Loucy (cell line): ENCODE data around the gene STT3B.

Source experiments
- CTCF ChIP-seq: fragments of 200-600 bp; sonication (generic); conservative IDR thresholded peaks from 2 replicates; pipeline ENCODE4 v1.5.1; 2014; ENCODE audit warnings: mild to moderate bottlenecking, antibody characterized with exemption, low read length
- EZH2phosphoT487 ChIP-seq: fragments of 200-600 bp; IDR thresholded peaks from 2 replicates; pipeline ENCODE4 v1.6.1; 2018; ENCODE audit warnings: antibody characterized with exemption, mild to moderate bottlenecking, moderate library complexity, borderline replicate concordance

- TF ChIP-seq CTCF (no peak), EZH2phosphoT487 (no peak)
These were observed 1.8 kb upstream of the STT3B start for GRCh38 chr3:31530960-31531335.
